ENCODE measurements around the gene PSME3IP1.
"Not testable (repeated sequence)": the region's sequence is repeated elsewhere in the genome, so short reads cannot be mapped to it uniquely, and the experiment has no call there.

The PSME3IP1 gene

DNA sequence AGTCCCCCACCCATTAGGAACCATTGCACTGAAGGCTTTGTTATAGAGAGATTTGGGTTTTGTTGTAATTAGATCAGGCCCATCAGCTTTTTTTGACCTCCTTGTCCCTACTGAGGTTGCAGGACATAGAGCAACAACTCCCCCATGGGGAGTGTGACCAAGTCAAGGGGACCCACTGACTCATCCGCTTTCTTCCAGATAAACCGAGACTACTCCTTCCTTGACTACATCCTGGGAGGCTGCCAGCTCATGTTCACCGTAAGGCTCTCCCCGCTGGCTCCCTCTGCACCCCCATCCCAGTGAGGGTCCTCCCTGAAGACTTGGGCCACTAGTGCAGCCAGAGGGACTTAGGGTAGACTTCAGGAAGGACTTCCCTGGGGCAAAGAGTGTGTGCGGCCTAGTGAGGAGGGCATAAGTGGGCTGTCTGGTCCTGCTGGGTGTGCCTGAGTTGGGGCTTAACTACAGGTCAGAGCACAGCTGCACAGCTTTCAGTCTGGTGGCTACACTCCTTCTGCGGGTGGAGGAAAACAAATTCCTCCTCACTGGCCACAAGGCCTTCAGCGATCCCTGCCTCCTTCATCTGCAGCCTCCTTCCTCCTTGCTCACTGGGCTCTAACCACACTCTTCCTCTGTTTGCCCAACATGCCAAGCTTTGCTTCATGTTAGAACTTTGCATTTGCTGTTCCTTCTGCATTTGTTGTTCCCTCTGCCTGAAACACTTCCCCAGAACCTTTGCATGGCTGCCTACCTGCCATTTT lies 62.4 kb downstream of the PSME3IP1 start:
- peak; percentile 32 for DNase-seq (ENCODE audit: low read depth)

DNA sequence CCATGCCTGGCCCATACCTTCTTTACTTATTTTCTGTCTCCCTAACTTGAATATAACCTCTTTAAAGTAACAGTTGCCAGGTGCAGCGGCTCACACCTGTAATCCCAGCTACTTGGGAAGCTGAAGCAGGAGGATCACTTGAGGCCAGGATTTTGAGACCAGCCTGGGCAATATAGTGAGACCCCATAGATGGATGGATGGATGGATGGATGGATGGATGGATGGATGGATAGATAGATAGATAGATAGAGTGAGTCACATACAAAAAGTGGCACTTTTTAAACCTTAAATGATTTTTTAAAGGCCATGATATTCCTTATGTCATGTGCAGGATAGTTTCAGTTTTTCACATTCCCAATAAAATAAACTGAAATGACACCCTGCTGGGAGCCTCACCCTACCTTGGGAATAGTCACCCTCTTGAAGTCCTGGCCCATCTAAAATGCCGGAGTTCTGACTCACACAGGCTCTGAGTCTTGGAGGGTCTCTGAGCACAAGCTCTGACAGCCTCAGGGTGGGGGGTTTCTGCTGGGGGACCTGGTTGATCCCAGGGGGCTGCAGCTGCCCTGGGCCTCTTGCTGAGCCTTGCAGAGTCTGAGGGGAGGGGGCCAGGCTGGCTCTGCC lies 67.3 kb downstream of the PSME3IP1 start:
- DNase-seq (ENCODE audit: low read depth): no peak

DNA sequence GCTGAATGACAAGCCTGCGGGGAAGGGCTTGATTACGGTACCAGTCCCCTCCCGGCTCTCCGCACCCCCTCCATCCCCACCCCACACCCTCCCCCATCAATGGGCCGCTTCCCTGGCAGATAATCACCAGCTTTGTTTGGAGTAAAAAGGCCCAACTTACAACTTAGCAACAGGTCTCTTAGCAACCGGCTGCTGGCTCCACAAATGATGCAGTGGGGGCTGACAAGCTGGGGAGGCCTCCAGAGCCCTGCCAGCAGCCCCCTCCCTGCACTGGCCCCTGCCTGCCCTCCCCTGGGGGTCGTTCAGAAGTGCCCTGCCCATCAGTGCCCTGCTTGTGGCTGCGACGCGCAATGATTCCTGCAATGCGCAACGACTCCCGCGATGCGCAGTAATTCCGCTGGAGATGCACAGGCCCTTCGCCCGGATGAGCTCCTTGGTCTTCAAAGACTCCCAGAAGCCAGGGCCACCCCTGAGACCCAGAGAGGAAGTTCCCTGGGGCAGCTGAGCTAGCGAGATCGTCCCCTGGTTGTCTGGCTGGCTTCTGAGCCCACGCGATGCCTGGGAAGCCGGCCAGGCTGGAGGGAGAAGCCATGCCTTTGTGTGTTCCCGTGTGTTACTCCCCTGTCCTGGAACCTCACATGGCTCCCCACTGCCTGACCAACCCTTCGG lies 70.2 kb downstream of the PSME3IP1 start:
- DNase-seq (ENCODE audit: low read depth): peak; percentile 48

- DNase-seq (ENCODE audit: low read depth): no peak
These were observed 70.7 kb downstream of the PSME3IP1 start for GRCh38 chr16:57115168-57115513.

DNA sequence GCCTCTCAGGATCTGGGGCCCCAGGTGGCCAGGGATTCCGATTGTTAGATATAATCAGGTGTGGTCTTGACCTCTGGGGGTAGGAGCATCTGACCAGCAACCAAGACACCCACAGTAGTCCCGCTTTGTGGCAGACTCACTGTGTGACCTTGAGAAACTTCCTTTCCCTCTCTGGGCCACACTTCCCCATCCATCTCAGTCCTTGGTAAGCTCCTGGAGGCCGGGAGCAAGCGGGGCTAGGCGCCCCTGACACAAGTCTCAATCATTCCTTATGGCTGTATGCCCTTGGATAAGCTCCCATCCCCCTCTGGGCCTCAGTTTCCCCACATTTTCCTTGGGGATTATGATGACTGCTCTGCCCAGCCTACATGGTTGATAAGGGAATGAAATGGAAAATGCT lies 72.2 kb downstream of the PSME3IP1 start:
- DNase-seq (ENCODE audit: low read depth): no peak

GRCh38 chr16:57113042-57113453 lies 72.8 kb downstream of the PSME3IP1 start:
- DNase-seq (ENCODE audit: low read depth): peak; percentile 60

- DNase-seq (ENCODE audit: low read depth): no peak
These were observed 73.3 kb downstream of the PSME3IP1 start for GRCh38 chr16:57112403-57113041.

DNA sequence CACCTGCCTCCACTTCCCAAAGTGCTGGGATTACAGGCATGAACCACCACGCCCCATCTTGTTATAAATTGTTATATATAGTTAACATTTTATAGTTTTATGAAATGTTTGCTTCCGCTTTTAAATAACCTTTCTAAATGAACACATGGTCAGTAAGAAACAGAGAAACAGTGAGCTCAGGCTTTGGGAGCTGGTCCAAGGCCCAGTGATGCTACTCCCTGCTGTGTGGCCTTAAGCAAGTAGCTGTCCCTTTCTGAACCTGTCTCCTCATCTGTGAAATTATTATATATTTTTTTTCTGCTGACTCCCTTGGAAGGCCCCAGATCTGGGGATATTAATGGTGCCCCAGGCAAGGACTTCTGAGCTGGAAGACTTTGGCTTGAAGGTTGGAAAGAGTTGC lies 74.4 kb downstream of the PSME3IP1 start:
- no peak for DNase-seq (ENCODE audit: low read depth)

DNA sequence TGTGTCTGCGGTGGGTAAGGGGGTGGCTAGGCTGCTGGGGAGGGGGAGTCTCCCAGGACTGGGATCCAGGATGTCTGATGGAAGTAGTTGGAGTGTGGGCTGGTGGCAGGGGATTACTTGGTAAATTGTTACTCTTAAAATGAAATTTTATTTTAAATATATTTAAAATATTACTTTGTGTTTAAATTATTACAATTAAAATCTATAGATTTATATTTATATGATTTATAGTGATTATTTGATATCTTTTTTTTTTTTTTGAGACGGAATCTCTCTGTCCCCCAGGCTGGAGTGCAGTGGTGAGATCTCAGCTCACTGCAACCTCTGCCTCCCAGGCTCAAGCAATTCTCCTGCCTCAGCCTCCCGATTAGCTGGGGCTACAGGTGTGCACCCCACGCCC lies 74.9 kb downstream of the PSME3IP1 start:
- no peak for DNase-seq (ENCODE audit: low read depth)

DNA sequence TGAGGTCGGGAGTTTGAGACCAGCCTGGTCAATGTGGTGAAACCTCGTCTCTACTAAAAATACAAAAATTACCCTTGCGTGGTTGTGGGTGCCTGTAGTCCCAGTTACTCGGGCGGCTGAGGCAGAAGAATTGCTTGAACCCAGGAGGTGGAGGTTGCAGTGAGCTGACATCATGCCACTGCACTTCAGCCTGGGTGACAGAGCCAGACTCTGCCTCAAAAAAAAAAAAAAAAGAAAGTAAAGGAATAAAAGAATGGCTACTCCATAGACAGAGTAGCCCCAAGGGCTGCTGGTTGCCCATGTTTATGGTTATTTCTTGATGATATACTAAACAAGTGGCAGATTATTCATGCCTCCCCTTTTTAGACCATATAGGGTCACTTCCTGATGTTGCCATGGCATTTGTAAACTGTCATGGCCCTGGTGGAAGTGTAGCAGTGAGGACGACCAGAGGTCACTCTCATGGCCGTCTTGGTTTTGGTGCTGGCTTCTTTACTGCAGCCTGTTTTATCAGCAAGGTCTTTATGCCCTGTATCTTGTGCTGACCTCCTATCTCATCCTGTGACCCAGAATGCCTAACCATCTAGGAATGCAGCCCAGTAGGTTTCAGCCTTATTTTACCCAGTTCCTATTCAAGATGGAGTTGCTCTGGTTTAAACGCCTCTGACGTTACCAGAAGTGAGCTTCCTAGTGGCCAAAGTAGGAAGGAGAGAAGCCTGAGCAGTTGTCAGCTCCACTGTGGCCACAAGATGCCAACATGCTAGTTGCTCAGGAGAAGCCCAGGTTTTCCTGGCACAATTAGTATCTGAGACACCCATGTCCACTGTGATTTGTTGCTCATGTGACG lies 76.4 kb downstream of the PSME3IP1 start:
- DNase-seq (ENCODE audit: low read depth): not testable (repeated sequence)

DNA sequence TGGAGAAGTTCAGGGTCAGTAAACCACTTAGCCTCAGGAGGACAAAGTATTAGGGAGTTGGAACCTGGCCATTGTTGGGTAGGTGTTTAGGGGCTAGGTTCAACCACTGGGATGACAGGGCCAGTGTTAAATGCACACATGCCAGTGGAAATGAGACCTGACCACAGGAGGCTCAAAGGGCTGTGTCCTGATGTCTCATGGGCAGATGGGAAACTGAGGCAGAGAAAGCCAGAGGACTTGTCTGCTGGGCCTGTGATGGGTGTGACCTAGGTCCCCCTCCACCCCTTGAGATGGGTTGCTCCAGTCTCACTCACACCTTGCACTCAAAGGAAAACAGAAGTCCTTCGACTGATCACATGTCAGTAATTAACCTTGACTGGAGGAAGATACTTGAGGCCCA lies 77.4 kb downstream of the PSME3IP1 start:
- no peak for DNase-seq (ENCODE audit: low read depth)

DNA sequence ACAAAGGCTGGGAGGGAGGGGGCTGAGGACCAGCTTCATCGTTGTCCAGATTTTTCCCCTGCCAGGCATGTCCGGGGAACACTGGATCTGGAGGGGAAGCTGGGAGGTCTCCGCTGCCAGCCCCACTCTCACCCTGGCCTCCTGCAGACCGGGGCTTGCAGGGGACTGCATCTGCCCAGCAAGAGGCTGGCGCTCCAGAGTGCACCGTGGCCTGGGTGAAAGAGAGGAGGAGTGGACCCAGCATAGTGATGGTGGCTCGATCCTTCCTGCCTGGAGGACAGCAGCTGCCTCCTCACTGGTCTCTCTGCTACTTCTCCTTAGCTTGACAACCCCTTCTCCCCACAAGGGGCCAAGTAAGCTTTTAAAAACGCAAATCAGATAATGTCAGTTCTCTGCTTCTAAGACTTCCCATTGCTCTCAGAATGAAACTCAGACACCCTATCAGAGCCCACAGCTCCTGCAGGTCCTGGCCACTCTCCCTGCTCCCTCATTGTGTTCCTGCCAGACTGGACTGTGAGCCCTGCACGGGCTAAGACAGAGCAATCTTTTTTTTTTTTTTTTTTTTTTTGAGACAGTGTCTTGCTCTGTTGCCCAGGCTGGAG lies 78.4 kb downstream of the PSME3IP1 start:
- no peak for DNase-seq (ENCODE audit: low read depth)

- no peak for DNase-seq (ENCODE audit: low read depth)
These were observed 79.1 kb downstream of the PSME3IP1 start for GRCh38 chr16:57106767-57107166.

GRCh38 chr16:57105184-57105583 lies 80.7 kb downstream of the PSME3IP1 start:
- no peak for DNase-seq (ENCODE audit: low read depth)

- DNase-seq (ENCODE audit: low read depth): no peak
These were observed 81.1 kb downstream of the PSME3IP1 start for GRCh38 chr16:57104706-57105105.

DNA sequence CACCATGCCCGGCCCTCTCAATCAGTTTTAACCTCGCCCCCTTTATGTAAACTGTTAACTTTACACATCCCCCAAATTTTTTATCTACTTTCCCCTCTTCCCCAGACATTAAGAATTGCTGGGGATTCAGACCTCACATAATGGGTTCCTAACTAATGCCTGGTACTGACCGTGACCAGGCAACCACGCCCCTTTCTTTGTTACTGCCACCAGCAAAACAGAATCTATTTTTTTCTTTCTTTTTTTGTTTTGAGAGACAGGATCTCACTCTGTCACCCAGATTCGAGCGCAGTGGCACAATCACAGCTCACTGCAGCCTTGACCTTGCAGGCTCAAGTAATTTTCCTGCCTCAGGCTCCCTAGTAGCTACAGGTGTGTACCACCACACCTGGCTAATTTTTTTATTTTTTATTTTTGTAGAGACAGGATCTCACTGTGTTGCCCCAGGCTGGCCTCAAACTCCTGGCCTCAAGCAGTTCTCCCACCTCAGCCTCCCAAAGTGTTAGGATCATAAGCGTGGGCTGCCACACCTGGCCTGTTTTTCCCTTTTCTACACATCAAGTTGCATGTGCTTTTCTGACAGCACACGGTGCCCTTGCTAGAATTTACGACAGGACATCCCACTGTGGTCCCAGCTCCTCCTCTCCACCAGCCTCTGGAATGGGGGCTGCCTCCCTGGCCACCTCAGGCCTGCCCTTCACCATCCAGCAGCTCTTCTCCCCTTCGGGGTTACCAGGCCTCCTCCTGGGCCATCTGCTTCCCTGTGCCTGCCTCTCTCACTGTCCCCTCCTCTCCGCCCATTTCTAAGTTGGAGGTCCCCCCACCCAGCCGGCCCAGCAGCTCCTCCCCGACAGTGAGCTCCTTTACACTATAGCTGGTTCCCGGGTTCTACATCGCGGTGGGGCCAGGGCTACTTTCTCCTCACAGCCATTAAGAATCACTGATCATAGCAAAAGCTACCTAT lies 82.7 kb downstream of the PSME3IP1 start:
- DNase-seq (ENCODE audit: low read depth): no peak

Data from amniotic epithelial cell (primary cell).